OCI-LY3 (cell line): ENCODE data around the gene NR6A1.
"Not testable (repeated sequence)": the region's sequence is repeated elsewhere in the genome, so short reads cannot be mapped to it uniquely, and the experiment has no call there.

ENCODE experiments used
- H2AFZ ChIP-seq: fragments of 200-600, 300-600 bp; shearing (Covaris generic); 2 replicates; pipeline ENCODE4 v1.6.0; 2014; ENCODE audit warnings: antibody characterized with exemption, low read depth, low read length
- H3K27ac ChIP-seq: fragments of 200-600, 300-600 bp; sonication (generic); 2 replicates; pipeline ENCODE4 v1.5.1; 2014; ENCODE audit warnings: mild to moderate bottlenecking, low read length, moderate library complexity, mixed read lengths
- H3K27me3 ChIP-seq: fragments of 200-600, 300-600 bp; sonication (generic); 2 replicates; pipeline ENCODE4 v1.6.1; 2014; ENCODE audit warnings: low read depth, low read length, mixed read lengths
- H3K36me3 ChIP-seq: fragments of 200-600, 300-600 bp; sonication (generic); replicated peaks from 2 replicates; pipeline ENCODE3; 2014; ENCODE audit warnings: low read depth, low read length, mixed read lengths
- H3K4me1 ChIP-seq: fragments of 300-600, 200-600 bp; sonication (generic); 2 replicates; pipeline ENCODE4 v1.6.1; 2014; ENCODE audit warnings: low read length, mixed read lengths
- H3K4me2 ChIP-seq: fragments of 200-600, 300-600 bp; sonication (generic); 2 replicates; pipeline ENCODE4 v1.6.1; 2014; ENCODE audit warnings: low read length, mixed read lengths
- H3K4me3 ChIP-seq: fragments of 300-600, 200-600 bp; sonication (generic); 2 replicates; pipeline ENCODE4 v1.5.1; 2014; ENCODE audit warnings: antibody characterized with exemption, mild to moderate bottlenecking, low read length, moderate library complexity
- H3K79me2 ChIP-seq: fragments of 300-600, 200-600 bp; shearing (Covaris generic); 2 replicates; pipeline ENCODE4 v1.6.1; 2014; ENCODE audit warnings: mild to moderate bottlenecking, low read length, mixed read lengths
- H3K9ac ChIP-seq: fragments of 300-600, 200-600 bp; shearing (Covaris generic); 2 replicates; pipeline ENCODE4 v1.6.0; 2014; ENCODE audit warnings: mild to moderate bottlenecking, low read length, moderate library complexity
- H3K9me3 ChIP-seq: fragments of 200-600, 300-600 bp; shearing (Covaris generic); 2 replicates; pipeline ENCODE4 v1.6.1; 2014; ENCODE audit warnings: low read length, mixed read lengths; ENCODE audit not compliant: insufficient read depth
- H4K20me1 ChIP-seq: fragments of 200-600, 300-600 bp; sonication (generic); 2 replicates; pipeline ENCODE4 v1.6.1; 2016; ENCODE audit warnings: low read length, mixed read lengths; ENCODE audit not compliant: insufficient read depth
- CTCF ChIP-seq: fragments of 200-600, 300-600 bp; sonication (generic); IDR thresholded peaks from 2 replicates; pipeline ENCODE4 v1.5.1; 2014; ENCODE audit warnings: antibody characterized with exemption, low read length, low read depth
- EZH2phosphoT487 ChIP-seq: fragments of 200-600 bp; shearing (Covaris generic); IDR thresholded peaks from 2 replicates; pipeline ENCODE4 v1.6.1; 2018; ENCODE audit warnings: antibody characterized with exemption, mixed run types, low read depth

Gene NR6A1

GRCh38 chr9:124773473-124774128 lies 2.5 kb upstream of the NR6A1 start:
- H3K4me1 ChIP-seq, result peaks cover 37% of the 10 kb centered on the region
- H3K9me3 ChIP-seq, result no peaks in the 10 kb centered on the region
- no peak overlapping the region for H3K4me3 ChIP-seq
- no peak overlapping the region for H2AFZ ChIP-seq
- no peaks in the 10 kb centered on the region for H3K27me3 ChIP-seq
- TF ChIP-seq CTCF, result no peak
- no peak for TF ChIP-seq EZH2phosphoT487
- H3K9ac ChIP-seq, result no peak overlapping the region
- no peaks in the 10 kb centered on the region for H3K36me3 ChIP-seq
- 0 out of 2 replicates have a peak overlapping the region, but pooled peaks have one; percentile 4 for H3K4me2 ChIP-seq
- H3K79me2 ChIP-seq, result peaks cover 18% of the 10 kb centered on the region
- H4K20me1 ChIP-seq, result peaks cover 10% of the 10 kb centered on the region
- H3K27ac ChIP-seq, result no peak overlapping the region

- not testable (repeated sequence) for H3K27ac ChIP-seq, H3K36me3 ChIP-seq, H2AFZ ChIP-seq, H3K9me3 ChIP-seq, H3K27me3 ChIP-seq, H3K4me2 ChIP-seq, H3K9ac ChIP-seq, H3K4me3 ChIP-seq
- Histone ChIP-seq H3K79me2 (peaks cover 26% of the 10 kb centered on the region), H4K20me1 (peaks cover 17% of the 10 kb centered on the region), H3K4me1 (peaks cover 44% of the 10 kb centered on the region)
These were observed 1.8 kb upstream of the NR6A1 start for GRCh38 chr9:124772877-124773276.

GRCh38 chr9:124771867-124772679 lies 962 bp upstream of the NR6A1 start:
- no peak overlapping the region for H2AFZ ChIP-seq
- H3K4me2 ChIP-seq, result peak overlapping the region; percentile 73
- H4K20me1 ChIP-seq, result peaks cover 25% of the 10 kb centered on the region
- H3K9ac ChIP-seq, result peak overlapping the region; percentile 91
- H3K79me2 ChIP-seq, result peaks cover 34% of the 10 kb centered on the region
- no peaks in the 10 kb centered on the region for H3K36me3 ChIP-seq
- no peaks in the 10 kb centered on the region for H3K27me3 ChIP-seq
- H3K4me1 ChIP-seq, result peaks cover 52% of the 10 kb centered on the region
- peak; percentile 92 for TF ChIP-seq CTCF
- no peak for TF ChIP-seq EZH2phosphoT487
- H3K4me3 ChIP-seq, result peak overlapping the region; percentile 91
- H3K9me3 ChIP-seq, result no peaks in the 10 kb centered on the region
- no peak overlapping the region; the same call in 1 of the 2 replicates for H3K27ac ChIP-seq

GRCh38 chr9:124770359-124771020 lies 621 bp downstream of the NR6A1 start:
- Histone ChIP-seq H3K4me3 (peak overlapping the region; percentile 91), H2AFZ (no peak overlapping the region; the same call in 1 of the 2 replicates), H3K4me1 (peaks cover 59% of the 10 kb centered on the region), H3K9ac (peak overlapping the region; percentile 91), H3K27ac (peak overlapping the region; percentile 81), H4K20me1 (peaks cover 41% of the 10 kb centered on the region), H3K79me2 (peaks cover 49% of the 10 kb centered on the region), H3K27me3 (no peaks in the 10 kb centered on the region), H3K36me3 (no peaks in the 10 kb centered on the region), H3K9me3 (no peaks in the 10 kb centered on the region), H3K4me2 (peak overlapping the region; percentile 73)
- no peak for TF ChIP-seq EZH2phosphoT487
- TF ChIP-seq CTCF, result no peak
